SU-DHL-6 (cell line): ENCODE results near the gene ACCSL.

ENCODE experiments used
- EZH2phosphoT487 ChIP-seq: fragments of 200-600 bp; sonication (generic), shearing (Covaris generic); conservative IDR thresholded peaks from 2 replicates; pipeline ENCODE4 v1.6.1; 2018; ENCODE audit warnings: mild to moderate bottlenecking, antibody characterized with exemption, low read length, moderate library complexity, mixed read lengths
- TF ChIP-seq, protein P1 (sequence below): fragments of 200-600 bp; sonication (generic); IDR thresholded peaks from one replicate; pipeline ENCODE4 v1.5.1; 2017; ENCODE audit warnings: antibody characterized with exemption, mild to moderate bottlenecking, low read length, moderate library complexity; ENCODE audit not compliant: insufficient read depth, poor library complexity, severe bottlenecking

DNA sequence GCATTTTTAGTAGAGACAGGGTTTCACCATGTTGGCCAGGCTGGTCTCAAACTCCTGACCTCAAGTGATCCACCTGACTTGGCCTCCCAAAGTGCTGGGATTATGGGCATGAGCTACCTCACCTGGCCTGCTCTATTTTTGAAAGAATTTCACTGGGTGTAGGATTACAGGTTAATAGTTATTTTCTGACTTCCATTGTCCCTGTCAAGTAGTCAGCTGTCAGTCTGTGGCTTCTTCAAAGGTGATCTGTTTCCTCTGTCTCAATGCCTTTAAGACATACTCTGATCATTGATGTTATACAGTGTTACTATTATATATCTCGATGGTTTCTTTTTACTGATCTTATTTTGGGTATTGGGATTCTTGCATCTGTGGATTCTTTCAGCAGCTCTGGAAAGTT lies 37.5 kb downstream of the ACCSL start:
- TF ChIP-seq, protein P1, sequence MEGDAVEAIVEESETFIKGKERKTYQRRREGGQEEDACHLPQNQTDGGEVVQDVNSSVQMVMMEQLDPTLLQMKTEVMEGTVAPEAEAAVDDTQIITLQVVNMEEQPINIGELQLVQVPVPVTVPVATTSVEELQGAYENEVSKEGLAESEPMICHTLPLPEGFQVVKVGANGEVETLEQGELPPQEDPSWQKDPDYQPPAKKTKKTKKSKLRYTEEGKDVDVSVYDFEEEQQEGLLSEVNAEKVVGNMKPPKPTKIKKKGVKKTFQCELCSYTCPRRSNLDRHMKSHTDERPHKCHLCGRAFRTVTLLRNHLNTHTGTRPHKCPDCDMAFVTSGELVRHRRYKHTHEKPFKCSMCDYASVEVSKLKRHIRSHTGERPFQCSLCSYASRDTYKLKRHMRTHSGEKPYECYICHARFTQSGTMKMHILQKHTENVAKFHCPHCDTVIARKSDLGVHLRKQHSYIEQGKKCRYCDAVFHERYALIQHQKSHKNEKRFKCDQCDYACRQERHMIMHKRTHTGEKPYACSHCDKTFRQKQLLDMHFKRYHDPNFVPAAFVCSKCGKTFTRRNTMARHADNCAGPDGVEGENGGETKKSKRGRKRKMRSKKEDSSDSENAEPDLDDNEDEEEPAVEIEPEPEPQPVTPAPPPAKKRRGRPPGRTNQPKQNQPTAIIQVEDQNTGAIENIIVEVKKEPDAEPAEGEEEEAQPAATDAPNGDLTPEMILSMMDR = no peak
- TF ChIP-seq EZH2phosphoT487 = no peak
